ENCODE results near the gene ILKAP. TPM values are rescaled to one million over a fixed set of nuclear protein-coding genes. Genes with fewer than 3 reads are reported as not detected.

Gene ILKAP
- total and polyA plus RNA-seq, 2 donors (not counting 1 experiment from before 2014, with no cell fraction given) = 27.9 to 31.3 TPM

- Histone ChIP-seq H3K9me3 (ENCODE audit: control insufficient read depth, insufficient read depth, low read depth, low read length) (no peaks in the 10 kb centered on the region), H3K27me3 (ENCODE audit: control insufficient read depth, insufficient read depth, low read length) (no peaks in the 10 kb centered on the region), H3K27ac (ENCODE audit: insufficient read depth, low read length) (no peak overlapping the region), H2AFZ (ENCODE audit: low read length) (no peak overlapping the region), H3K4me1 (ENCODE audit: control insufficient read depth, extremely low read depth, insufficient read depth, low read length) (peaks cover 21% of the 10 kb centered on the region), H3K9ac (ENCODE audit: insufficient read depth, low read length) (no peak overlapping the region), H3K36me3 (ENCODE audit: control insufficient read depth, insufficient read depth, low read length) (no peaks in the 10 kb centered on the region), H4K20me1 (ENCODE audit: control insufficient read depth, extremely low read depth, insufficient read depth, low read length) (no peaks in the 10 kb centered on the region), H3K79me2 (ENCODE audit: control insufficient read depth, insufficient read depth, low read length) (no peaks in the 10 kb centered on the region), H3K4me2 (ENCODE audit: extremely low read depth, insufficient read depth, low read length) (no peak overlapping the region), H3K4me3 (replicated peaks in 1 of 4; ENCODE audit: control extremely low read depth in 1 of 4, insufficient read depth in 1 of 4, low read depth in 3 of 4, low read length in 4 of 4) (no peak overlapping the region)
- TF ChIP-seq EZH2 (IDR thresholded peaks at IDR 0.05; ENCODE audit: low read length, missing control alignments) = no peak
- TF ChIP-seq CTCF (conservative IDR thresholded peaks at IDR 0.05 in 1 of 2, IDR thresholded peaks at IDR 0.05 in 1 of 2; ENCODE audit: low read depth in 1 of 2, low read length in 2 of 2) = no peak
- DNase-seq (ENCODE audit: low read depth in 2 of 2) = no peak
Measured at GRCh38 chr2:238158018-238158508, 45.4 kb downstream of the ILKAP start.

GRCh38 chr2:238157506-238158017 lies 45.9 kb downstream of the ILKAP start:
- Histone ChIP-seq H3K4me1 (ENCODE audit: control insufficient read depth, extremely low read depth, insufficient read depth, low read length) (peaks cover 25% of the 10 kb centered on the region), H3K27ac (ENCODE audit: insufficient read depth, low read length) (no peak overlapping the region)
- no peak for DNase-seq (ENCODE audit: low read depth in 2 of 2)

More at GRCh38 chr2:238157506-238158017, 45.9 kb downstream of the ILKAP start:
- Histone ChIP-seq H3K9me3 (ENCODE audit: control insufficient read depth, insufficient read depth, low read depth, low read length) (no peaks in the 10 kb centered on the region), H3K79me2 (ENCODE audit: control insufficient read depth, insufficient read depth, low read length) (no peaks in the 10 kb centered on the region), H3K4me2 (ENCODE audit: extremely low read depth, insufficient read depth, low read length) (no peak overlapping the region), H3K4me3 (replicated peaks in 1 of 4; ENCODE audit: control extremely low read depth in 1 of 4, insufficient read depth in 1 of 4, low read depth in 3 of 4, low read length in 4 of 4) (no peak overlapping the region), H3K27me3 (ENCODE audit: control insufficient read depth, insufficient read depth, low read length) (no peaks in the 10 kb centered on the region), H2AFZ (ENCODE audit: low read length) (no peak overlapping the region), H3K9ac (ENCODE audit: insufficient read depth, low read length) (no peak overlapping the region), H4K20me1 (ENCODE audit: control insufficient read depth, extremely low read depth, insufficient read depth, low read length) (no peaks in the 10 kb centered on the region), H3K36me3 (ENCODE audit: control insufficient read depth, insufficient read depth, low read length) (no peaks in the 10 kb centered on the region)
- TF ChIP-seq EZH2 (IDR thresholded peaks at IDR 0.05; ENCODE audit: low read length, missing control alignments) (no peak), CTCF (conservative IDR thresholded peaks at IDR 0.05 in 1 of 2, IDR thresholded peaks at IDR 0.05 in 1 of 2; ENCODE audit: low read depth in 1 of 2, low read length in 2 of 2) (no peak)

All from fibroblast of lung (primary cell).